T-helper 2 cell treated with Interferon-gamma antibody and Interleukin-4, amounts not matched to agents 5 μg/mL and 100 μg/mL, for 36 hours (primary cell): ENCODE measurements around the gene ANKRD31.
"Not testable (repeated sequence)": the region's sequence is repeated elsewhere in the genome, so short reads cannot be mapped to it uniquely, and the experiment has no call there.

ENCODE experiments used
- DNase-seq: peaks from one replicate; pipeline ENCODE4 v3.0.0; 2021; ENCODE audit warnings: low spot score
- H3K27ac Mint-ChIP-seq: one replicate; pipeline ENCODE4 v1.8.0; 2021; ENCODE audit warnings: mild to moderate bottlenecking, mixed read lengths
- H3K27me3 Mint-ChIP-seq: one replicate; pipeline ENCODE4 v1.8.0; 2021; ENCODE audit warnings: low read depth, mixed read lengths
- H3K36me3 Mint-ChIP-seq: one replicate; pipeline ENCODE4 v1.8.0; 2021; ENCODE audit warnings: low read depth, mixed read lengths
- H3K4me1 Mint-ChIP-seq: one replicate; pipeline ENCODE4 v1.8.0; 2021; ENCODE audit warnings: low read depth, mixed read lengths
- H3K4me3 Mint-ChIP-seq: one replicate; pipeline ENCODE4 v1.8.0; 2022; ENCODE audit warnings: mild to moderate bottlenecking, moderate library complexity, mixed read lengths
- H3K9me3 Mint-ChIP-seq: one replicate; pipeline ENCODE4 v1.8.0; 2021; ENCODE audit warnings: mixed read lengths

ANKRD31 gene

GRCh38 chr5:75152860-75153259 is 83.8 kb downstream of the ANKRD31 start:
- Mint-ChIP-seq H3K27me3 (no peaks in the 10 kb centered on the region), H3K36me3 (no peaks in the 10 kb centered on the region), H3K4me3 (no peak overlapping the region), H3K9me3 (peaks cover 15% of the 10 kb centered on the region), H3K4me1 (no peaks in the 10 kb centered on the region), H3K27ac (no peak overlapping the region)
- DNase-seq: no peak

GRCh38 chr5:75148051-75148450 is 88.6 kb downstream of the ANKRD31 start:
- no peak for DNase-seq
- Mint-ChIP-seq H3K36me3 (no peaks in the 10 kb centered on the region), H3K27ac (no peak overlapping the region), H3K27me3 (no peaks in the 10 kb centered on the region), H3K9me3 (peaks cover 11% of the 10 kb centered on the region), H3K4me1 (no peaks in the 10 kb centered on the region), H3K4me3 (no peak overlapping the region)

GRCh38 chr5:75142566-75143136 is 94.0 kb downstream of the ANKRD31 start:
- Mint-ChIP-seq H3K27ac (no peak overlapping the region), H3K27me3 (no peaks in the 10 kb centered on the region), H3K4me1 (no peaks in the 10 kb centered on the region), H3K36me3 (no peaks in the 10 kb centered on the region), H3K4me3 (no peak overlapping the region), H3K9me3 (no peaks in the 10 kb centered on the region)
- DNase-seq: no peak

GRCh38 chr5:75140277-75140676 is 96.4 kb downstream of the ANKRD31 start:
- Mint-ChIP-seq H3K9me3 (no peaks in the 10 kb centered on the region), H3K27me3 (no peaks in the 10 kb centered on the region), H3K27ac (no peak overlapping the region), H3K36me3 (no peaks in the 10 kb centered on the region), H3K4me1 (no peaks in the 10 kb centered on the region), H3K4me3 (no peak overlapping the region)
- DNase-seq: no peak

DNA sequence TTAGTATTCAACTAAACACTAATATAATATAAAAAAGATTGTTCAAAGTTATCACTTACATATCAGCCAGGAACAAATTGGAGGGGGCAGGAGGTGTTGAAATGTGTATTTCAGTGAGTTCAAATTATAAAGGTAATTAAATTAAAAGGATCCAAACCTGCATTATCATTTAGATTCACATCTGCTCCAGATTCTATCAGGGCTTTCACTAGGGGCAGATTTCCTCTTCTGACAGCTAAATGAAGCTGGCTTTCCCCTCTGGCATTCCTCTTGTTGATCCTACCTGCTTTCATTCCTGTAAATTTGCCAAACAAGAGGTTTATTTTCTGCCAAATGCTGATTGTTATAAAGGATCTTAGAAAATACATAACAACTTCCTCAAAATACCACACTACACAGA is 98.0 kb downstream of the ANKRD31 start:
- Mint-ChIP-seq H3K4me3 (no peak overlapping the region), H3K27ac (no peak overlapping the region), H3K27me3 (no peaks in the 10 kb centered on the region), H3K36me3 (no peaks in the 10 kb centered on the region), H3K9me3 (no peaks in the 10 kb centered on the region), H3K4me1 (no peaks in the 10 kb centered on the region)
- no peak for DNase-seq

DNA sequence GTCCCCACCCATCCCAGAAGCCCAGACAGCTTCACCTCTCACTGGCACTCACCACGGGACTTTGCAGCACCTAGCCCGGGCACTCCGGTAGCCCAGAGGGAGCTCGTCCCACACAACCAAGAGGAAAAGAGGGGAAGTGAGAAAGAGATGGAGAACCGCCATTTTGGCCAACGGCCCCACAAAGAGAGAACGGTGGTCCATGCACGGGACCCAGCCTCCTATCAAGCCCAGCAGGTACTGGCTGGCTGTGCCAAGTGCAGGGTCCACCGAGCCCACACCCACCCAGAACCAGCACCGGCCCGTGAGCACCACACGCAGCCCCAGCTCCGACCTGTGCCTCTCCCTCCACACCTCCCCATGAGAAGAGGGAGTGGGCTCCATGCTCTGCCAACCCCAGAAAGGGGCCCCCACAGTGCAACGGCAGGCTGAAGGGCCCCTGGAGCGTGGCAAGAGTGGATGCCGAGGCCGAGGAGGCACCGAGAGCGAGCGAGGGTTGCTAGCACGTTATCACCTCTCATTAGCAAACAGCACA is 105.8 kb downstream of the ANKRD31 start:
- DNase-seq: no peak
- no peaks in the 10 kb centered on the region for H3K9me3 Mint-ChIP-seq
- no peak overlapping the region for H3K4me3 Mint-ChIP-seq
- H3K4me1 Mint-ChIP-seq: no peaks in the 10 kb centered on the region
- no peaks in the 10 kb centered on the region for H3K27me3 Mint-ChIP-seq
- no peak overlapping the region for H3K27ac Mint-ChIP-seq
- H3K36me3 Mint-ChIP-seq: no peaks in the 10 kb centered on the region

GRCh38 chr5:75116856-75117255 is 119.8 kb downstream of the ANKRD31 start:
- H3K36me3 Mint-ChIP-seq: no peaks in the 10 kb centered on the region

DNA sequence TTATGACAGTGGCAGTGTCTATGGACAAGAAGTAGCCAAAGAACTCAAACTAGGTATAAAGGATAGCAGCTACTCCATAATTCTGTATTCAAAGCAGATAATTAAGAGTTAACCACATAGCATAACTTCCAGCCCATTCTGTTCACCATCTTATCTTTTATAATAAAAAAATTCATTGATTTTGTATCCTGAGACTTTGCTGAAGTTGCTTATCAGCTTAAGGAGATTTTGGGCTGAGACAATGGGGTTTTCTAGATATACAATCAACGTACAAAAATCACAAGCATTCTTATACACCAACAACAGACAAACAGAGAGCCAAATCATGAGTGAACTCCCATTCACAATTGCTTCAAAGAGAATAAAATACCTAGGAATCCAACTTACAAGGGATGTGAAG is 122.4 kb downstream of the ANKRD31 start:
- H3K36me3 Mint-ChIP-seq, H3K27ac Mint-ChIP-seq, H3K4me1 Mint-ChIP-seq, H3K27me3 Mint-ChIP-seq, H3K9me3 Mint-ChIP-seq, DNase-seq, H3K4me3 Mint-ChIP-seq: not testable (repeated sequence)

More at GRCh38 chr5:75116856-75117255, 119.8 kb downstream of the ANKRD31 start:
- Mint-ChIP-seq H3K4me3 (no peak overlapping the region), H3K27me3 (no peaks in the 10 kb centered on the region), H3K27ac (no peak overlapping the region), H3K9me3 (no peaks in the 10 kb centered on the region), H3K4me1 (no peaks in the 10 kb centered on the region)
- no peak for DNase-seq

GRCh38 chr5:75113354-75114113 is 123.1 kb downstream of the ANKRD31 start:
- no peaks in the 10 kb centered on the region for H3K36me3 Mint-ChIP-seq
- H3K27ac Mint-ChIP-seq: no peak overlapping the region
- no peaks in the 10 kb centered on the region for H3K9me3 Mint-ChIP-seq
- DNase-seq: no peak
- H3K27me3 Mint-ChIP-seq: no peaks in the 10 kb centered on the region
- no peak overlapping the region for H3K4me3 Mint-ChIP-seq
- no peaks in the 10 kb centered on the region for H3K4me1 Mint-ChIP-seq

- no peak overlapping the region for H3K4me3 Mint-ChIP-seq
- H3K36me3 Mint-ChIP-seq: no peaks in the 10 kb centered on the region
- H3K27ac Mint-ChIP-seq: no peak overlapping the region
- no peaks in the 10 kb centered on the region for H3K4me1 Mint-ChIP-seq
- peaks cover 2% of the 10 kb centered on the region for H3K27me3 Mint-ChIP-seq
- DNase-seq: no peak
- no peaks in the 10 kb centered on the region for H3K9me3 Mint-ChIP-seq
Observed at GRCh38 chr5:75108931-75109596, 127.6 kb downstream of the ANKRD31 start.

- Mint-ChIP-seq H3K27ac (no peak overlapping the region), H3K9me3 (no peaks in the 10 kb centered on the region), H3K4me1 (no peaks in the 10 kb centered on the region), H3K36me3 (no peaks in the 10 kb centered on the region), H3K27me3 (peaks cover 2% of the 10 kb centered on the region), H3K4me3 (no peak overlapping the region)
- DNase-seq: no peak
Observed at GRCh38 chr5:75108515-75108914, 128.2 kb downstream of the ANKRD31 start.

DNA sequence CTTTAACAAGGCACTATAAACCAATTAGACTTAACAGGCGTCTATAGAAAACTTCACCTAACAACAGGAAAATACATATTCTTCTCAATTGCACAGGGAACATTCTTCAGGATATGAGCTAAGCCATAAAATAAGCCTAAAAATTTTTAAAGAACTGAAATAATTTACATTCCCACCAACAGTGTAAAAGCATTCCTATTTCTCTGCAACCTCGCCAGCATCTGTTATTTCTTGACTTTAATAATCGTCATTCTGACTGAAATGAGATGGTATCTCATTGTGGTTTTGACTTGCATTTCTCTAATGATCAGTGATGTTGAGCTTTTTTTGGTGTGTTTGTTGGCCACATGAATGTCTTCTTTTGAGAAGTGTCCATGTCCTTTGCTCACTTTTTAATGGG is 140.7 kb downstream of the ANKRD31 start:
- DNase-seq, H3K27ac Mint-ChIP-seq, H3K4me3 Mint-ChIP-seq, H3K4me1 Mint-ChIP-seq, H3K9me3 Mint-ChIP-seq, H3K36me3 Mint-ChIP-seq, H3K27me3 Mint-ChIP-seq: not testable (repeated sequence)

- Mint-ChIP-seq H3K27me3 (peaks cover 9% of the 10 kb centered on the region), H3K9me3 (no peaks in the 10 kb centered on the region), H3K36me3 (no peaks in the 10 kb centered on the region), H3K4me1 (peaks cover 6% of the 10 kb centered on the region), H3K4me3 (no peak overlapping the region), H3K27ac (no peak overlapping the region)
- no peak for DNase-seq
Observed at GRCh38 chr5:75091597-75091996, 145.1 kb downstream of the ANKRD31 start.

- no peaks in the 10 kb centered on the region for H3K9me3 Mint-ChIP-seq
- no peak for DNase-seq
- H3K4me1 Mint-ChIP-seq: no peaks in the 10 kb centered on the region
- peaks cover 9% of the 10 kb centered on the region for H3K27me3 Mint-ChIP-seq
- H3K4me3 Mint-ChIP-seq: no peak overlapping the region
- no peaks in the 10 kb centered on the region for H3K36me3 Mint-ChIP-seq
- no peak overlapping the region for H3K27ac Mint-ChIP-seq
Observed at GRCh38 chr5:75089662-75090061, 147.0 kb downstream of the ANKRD31 start.
